Fibroblast of skin of left quadriceps (primary cell): ENCODE measurements around the gene KCNQ4.

Source experiments
- DNase-seq, 2 experiments: peaks; one replicate each; pipeline ENCODE4 v3.0.0-alpha.2; 2013; ENCODE audit warnings: low read depth in 2 of 2

KCNQ4 gene

DNA sequence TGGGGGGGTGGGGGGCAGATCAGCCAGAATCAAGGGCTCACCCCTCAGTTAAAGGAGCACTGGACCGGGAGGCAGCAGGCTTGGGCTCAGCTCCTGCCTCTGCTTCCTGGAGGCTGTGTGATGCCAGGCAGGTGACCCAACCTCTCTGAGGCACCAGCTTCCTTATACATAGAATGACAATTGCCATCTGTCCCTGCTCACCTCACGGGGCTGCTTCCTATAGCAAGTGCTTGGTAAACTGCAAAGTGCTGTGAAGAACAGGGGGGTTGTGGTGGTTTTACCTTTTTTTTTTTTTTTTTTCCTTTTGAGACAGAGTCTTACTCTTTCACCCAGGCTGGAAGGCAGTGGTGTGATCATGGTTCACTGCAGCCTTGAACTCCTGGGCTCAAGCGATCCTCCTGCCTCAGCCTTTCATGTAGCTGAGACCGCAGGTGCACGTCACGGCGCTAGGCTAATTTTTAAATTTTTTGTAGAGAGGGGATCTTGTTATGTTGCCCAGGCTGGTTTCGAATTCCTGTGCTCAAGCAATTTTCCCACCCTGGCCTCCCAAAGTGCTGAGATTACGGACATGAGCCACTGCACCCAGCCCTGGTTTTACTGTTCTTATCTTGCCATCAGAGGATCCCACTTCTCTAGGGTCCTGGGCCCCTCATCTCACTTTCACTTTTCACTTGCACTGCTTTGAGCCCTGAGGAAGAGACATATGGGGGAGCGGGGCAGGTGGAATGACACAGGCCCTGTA lies 11.6 kb downstream of the KCNQ4 start:
- DNase-seq = no peak

DNA sequence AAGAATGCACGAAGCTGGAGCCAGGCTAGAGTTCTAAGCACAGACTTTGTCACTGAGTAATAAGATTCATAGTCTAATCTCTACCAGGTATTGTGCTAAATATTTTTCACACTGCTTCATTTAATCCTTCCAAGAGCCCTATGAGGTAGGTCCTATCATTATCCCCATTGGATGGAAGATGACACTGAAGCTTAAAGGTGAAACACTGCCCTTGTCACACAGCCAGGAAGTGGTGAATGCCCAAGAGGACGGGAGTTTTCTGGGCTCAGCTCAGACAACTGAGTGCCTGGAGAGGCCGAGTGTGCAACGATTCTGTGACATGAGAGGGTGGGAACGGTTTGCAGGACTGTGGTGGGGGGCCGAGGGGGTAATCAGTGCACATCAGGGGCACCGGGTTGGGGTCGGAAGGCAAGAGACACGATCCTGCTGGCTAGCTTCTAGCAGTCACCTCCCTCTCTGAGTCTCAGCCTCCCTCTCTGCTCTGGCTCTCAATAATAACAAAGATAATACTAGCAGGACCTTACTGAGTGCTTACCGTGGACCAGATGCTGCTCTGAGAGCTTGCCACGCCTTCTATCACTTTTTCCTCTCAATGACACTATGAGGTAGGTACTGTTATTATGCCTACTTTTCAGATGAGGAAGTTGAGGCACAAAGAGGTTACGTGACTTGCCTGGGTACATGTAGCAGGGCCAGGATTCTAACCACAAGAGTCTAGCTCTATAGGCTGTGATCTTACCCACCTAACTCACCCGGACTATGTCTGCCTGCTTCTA lies 12.4 kb downstream of the KCNQ4 start:
- DNase-seq = no peak

- DNase-seq = no peak
These were observed 13.5 kb downstream of the KCNQ4 start for GRCh38 chr1:40796939-40797667.

DNA sequence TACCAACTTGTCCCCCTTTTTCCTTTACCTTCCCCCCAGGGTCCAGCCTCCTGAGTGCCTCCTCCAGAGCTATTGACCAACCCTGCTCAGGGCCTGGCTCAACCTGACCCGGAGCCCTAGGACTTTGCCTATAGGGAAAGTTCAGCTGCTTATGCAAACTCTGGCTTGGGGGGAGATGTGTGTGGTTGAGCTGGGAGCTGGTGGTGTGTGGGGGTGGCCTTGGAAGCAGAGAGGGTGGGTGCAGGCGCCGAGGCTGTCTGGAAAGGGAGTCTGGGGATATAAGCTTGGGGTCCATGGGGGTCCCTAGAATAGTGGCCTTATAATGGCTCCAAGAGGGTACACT lies 14.1 kb downstream of the KCNQ4 start:
- DNase-seq = no peak

DNA sequence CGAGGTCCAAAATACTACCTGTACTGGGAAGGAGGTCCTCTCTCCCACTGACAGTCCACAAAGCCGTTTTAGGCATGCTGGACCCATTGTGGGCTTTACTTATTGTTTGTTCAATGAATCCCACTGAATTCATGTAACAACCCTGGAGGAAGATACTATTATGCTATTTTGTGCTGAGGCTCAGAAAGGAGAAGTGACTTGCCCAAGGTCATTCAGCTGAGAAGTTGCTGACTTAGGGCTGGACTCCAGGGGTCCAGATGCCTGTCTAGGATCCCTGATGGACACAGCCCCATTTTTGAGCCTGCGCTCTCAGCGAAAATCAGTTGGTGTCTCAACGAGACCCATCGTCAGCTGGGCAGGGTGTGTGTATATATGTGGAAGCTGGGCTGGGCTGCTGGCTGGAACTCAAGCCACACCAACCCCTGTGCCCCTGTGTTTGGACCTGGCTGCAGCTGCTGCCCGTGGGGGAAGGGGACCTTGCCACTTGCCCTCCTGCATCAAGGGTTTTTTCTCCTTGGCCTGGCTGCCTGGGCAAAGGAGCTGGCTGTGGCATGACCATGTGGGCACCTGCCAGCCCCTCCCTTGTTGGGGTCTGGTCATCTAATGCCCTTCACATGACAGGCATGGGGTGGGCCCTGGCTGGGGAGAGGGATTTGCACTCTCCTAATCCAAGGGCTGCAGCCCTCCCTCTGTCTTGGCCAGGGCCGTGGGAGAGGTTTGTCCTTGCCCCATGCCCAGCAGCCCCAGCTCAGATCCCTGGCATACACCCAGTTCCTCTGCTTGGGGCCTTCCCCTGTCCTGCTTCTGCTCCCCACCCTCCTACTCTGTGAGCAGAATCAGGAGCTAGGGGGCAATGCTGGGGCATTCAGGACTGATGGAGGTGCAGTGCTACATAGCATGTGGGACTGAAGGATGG lies 15.0 kb downstream of the KCNQ4 start:
- DNase-seq = no peak

- no peak for DNase-seq
These were observed 15.8 kb downstream of the KCNQ4 start for GRCh38 chr1:40799351-40799867.

- no peak for DNase-seq
These were observed 18.1 kb downstream of the KCNQ4 start for GRCh38 chr1:40801742-40802077.

DNA sequence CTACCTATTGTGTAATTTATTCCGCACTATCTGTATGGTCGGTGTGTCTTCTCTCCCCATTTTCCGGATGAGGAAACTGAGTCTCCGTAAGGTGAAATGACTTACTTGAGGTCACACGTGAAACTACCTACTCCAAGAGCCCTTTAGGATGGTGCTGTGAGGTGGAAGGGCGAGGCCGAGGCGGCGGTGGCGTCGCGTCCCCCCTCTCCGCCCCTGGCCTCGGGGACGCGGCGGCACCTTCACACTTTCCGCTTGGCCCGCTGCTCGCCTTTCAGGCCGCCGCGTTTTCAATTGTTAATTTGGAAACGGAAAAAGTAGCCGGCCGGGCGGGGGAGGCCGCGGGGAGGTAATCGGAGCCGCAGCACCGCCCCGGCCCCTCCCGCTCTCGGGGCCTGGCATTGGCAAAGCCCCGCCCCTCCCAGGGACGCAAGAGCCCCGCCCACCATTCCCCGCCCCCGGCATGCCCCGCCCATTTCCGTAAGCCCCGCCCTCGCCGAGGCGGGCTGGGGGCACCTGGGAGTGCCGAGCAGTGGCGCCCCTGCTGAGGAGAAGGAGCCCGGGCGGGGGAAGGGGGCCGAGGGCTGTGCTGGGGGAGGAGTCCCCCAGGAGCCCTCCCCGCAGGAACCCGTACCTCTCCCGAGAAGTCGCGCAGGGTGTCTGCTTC lies 18.6 kb downstream of the KCNQ4 start:
- DNase-seq = peak; percentile 42 to 48

- no peak for DNase-seq
These were observed 19.1 kb downstream of the KCNQ4 start for GRCh38 chr1:40802742-40803113.

DNA sequence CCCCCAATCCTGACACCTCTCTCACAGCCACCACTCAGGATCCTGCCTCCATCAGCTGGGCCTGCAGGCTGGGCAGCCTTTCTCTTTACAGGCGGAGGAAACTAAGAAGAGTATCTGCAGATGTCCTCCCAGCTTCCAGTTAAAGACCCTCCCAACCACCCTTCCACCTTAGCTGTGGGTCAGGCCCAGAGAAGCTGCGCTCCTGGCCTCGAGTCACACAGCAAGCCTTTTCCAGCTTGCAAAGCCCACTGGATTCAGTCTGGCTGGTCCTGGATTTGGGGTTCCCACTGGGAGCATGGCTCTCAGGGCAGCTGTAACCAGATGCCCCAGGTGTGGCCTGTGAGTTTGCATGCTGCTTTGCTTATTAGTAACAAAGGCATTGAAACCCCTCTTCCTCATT lies 19.9 kb downstream of the KCNQ4 start:
- DNase-seq = no peak

GRCh38 chr1:40803902-40804301 lies 20.3 kb downstream of the KCNQ4 start:
- no peak for DNase-seq

- no peak for DNase-seq
These were observed 22.7 kb downstream of the KCNQ4 start for GRCh38 chr1:40806240-40806639.

- no peak for DNase-seq
These were observed 23.4 kb downstream of the KCNQ4 start for GRCh38 chr1:40806731-40807695.

- no peak for DNase-seq
These were observed 24.4 kb downstream of the KCNQ4 start for GRCh38 chr1:40808002-40808401.

DNA sequence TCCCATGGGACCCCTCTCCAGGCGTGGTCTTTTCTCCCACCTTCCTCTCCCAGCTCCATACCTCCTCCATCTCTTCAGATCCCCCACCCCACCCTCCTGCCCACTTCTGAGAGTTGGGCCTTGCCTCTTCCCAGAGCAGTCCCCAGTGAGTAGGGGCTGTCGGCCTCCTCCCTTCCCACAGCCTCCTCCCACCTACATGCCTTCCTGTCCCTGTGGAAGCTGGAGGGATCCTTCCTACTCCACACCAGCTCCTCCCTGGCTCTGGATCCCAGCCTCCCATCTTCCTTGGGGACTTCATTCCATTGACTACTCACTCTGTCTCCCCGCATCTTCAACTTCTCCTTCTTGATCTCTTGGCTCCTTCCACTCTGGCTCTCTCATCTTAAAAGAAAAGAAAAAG lies 24.9 kb downstream of the KCNQ4 start:
- no peak for DNase-seq

DNA sequence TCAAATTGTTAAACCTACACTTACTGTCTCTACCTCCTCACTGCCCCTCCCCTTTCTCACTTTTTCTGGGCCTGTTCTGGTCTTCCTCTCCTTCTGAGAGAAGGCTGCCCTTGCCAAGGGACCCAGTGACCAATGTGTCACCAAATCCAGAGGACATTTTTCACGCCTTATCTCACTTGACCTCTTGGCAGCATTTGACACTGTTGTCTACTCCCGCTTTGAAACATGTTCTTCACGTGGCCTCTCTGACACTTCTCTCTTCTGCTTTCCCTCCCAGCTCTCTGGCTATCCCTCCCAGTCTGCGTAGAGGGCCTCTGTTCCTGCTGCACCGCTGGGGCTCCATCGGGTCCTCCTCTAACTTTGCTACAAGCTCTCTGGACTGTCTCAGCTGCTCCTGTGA lies 25.3 kb downstream of the KCNQ4 start:
- no peak for DNase-seq

GRCh38 chr1:40810927-40811326 lies 27.3 kb downstream of the KCNQ4 start:
- DNase-seq = no peak

DNA sequence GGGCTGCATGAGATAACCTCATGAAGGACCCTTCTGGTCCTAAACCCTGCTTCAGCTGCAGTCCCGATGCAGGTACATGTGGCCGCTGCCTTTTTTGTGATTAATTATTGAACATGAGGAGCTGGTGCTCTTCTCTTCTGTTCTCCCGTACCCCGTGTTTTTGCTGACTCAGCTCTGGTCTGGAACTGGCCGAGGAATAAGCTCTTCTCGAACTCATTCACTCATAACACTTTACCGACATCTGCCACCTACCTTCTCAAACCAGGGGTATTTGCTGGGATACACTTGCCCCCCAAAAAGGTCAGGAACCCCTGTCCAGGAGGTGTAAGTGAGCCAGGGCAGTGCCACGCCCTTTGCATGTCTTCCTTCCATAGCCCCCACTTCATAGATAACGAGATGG lies 31.8 kb downstream of the KCNQ4 start:
- no peak for DNase-seq

- no peak for DNase-seq
These were observed 34.2 kb downstream of the KCNQ4 start for GRCh38 chr1:40817791-40818263.
